LNCAP (cell line): ENCODE measurements around the gene SYNDIG1.

ENCODE experiments used
- CTCF ChIP-seq: fragments of 450-650 bp; IDR thresholded peaks from 2 replicates; pipeline ENCODE4 v1.5.1; 2017; ENCODE audit warnings: mild to moderate bottlenecking

The SYNDIG1 gene

GRCh38 chr20:24597051-24597450, 127.6 kb downstream of the SYNDIG1 start:
- TF ChIP-seq CTCF, result no peak

GRCh38 chr20:24598346-24598745, 128.9 kb downstream of the SYNDIG1 start:
- no peak for TF ChIP-seq CTCF

- no peak for TF ChIP-seq CTCF
These were observed 129.6 kb downstream of the SYNDIG1 start for GRCh38 chr20:24598996-24599395.

GRCh38 chr20:24600012-24600411, 130.6 kb downstream of the SYNDIG1 start:
- TF ChIP-seq CTCF, result 0 out of 2 replicates have a peak, but pooled peaks have one; percentile 19

- no peak for TF ChIP-seq CTCF
These were observed 134.0 kb downstream of the SYNDIG1 start for GRCh38 chr20:24603454-24603853.

- no peak for TF ChIP-seq CTCF
These were observed 135.7 kb downstream of the SYNDIG1 start for GRCh38 chr20:24604966-24605665.

GRCh38 chr20:24605937-24606455, 136.6 kb downstream of the SYNDIG1 start:
- TF ChIP-seq CTCF, result no peak
